Breast epithelium (tissue), 4 donors: ENCODE measurements around the gene KAT2B. TPM values are rescaled to one million over a fixed set of nuclear protein-coding genes. Genes with fewer than 3 reads are reported as not detected.

Experiments
- DNase-seq, 2 donors: peaks; one replicate each; pipeline ENCODE4 v3.0.0-alpha.2; 2019; ENCODE audit warnings: low spot score in 2 of 2
- H3K27ac ChIP-seq, 2 donors: fragments of 200-600 bp; sonication (generic) in 1 of 2; one replicate each; pipeline ENCODE4 v1.5.1; 2016 to 2019; ENCODE audit warnings: mild to moderate bottlenecking in 1 of 2
- H3K27me3 ChIP-seq, 2 donors: fragments of 200-600 bp; sonication (generic) in 1 of 2; one replicate each; pipeline versions ENCODE4 v1.5.1 to v1.6.0; 2017 to 2019; ENCODE audit warnings: control low read depth in 1 of 2, mild to moderate bottlenecking in 1 of 2
- H3K36me3 ChIP-seq: fragments of 200-600 bp; one replicate; pipeline ENCODE4 v1.5.1; 2019
- H3K4me1 ChIP-seq, 2 donors: fragments of 200-600 bp; sonication (generic); one replicate each; pipeline ENCODE4 v1.5.1; 2016 to 2019; ENCODE audit warnings: control low read depth in 1 of 2
- H3K4me3 ChIP-seq, 3 donors: fragments of 200-600 bp; sonication (generic); 1 replicate in 2 of 3; 2 replicates in 1 of 3; pipeline ENCODE4 v1.5.1; 2016 to 2019; ENCODE audit warnings: mild to moderate bottlenecking in 3 of 3, moderate library complexity in 2 of 3
- H3K9me3 ChIP-seq, 2 donors: fragments of 200-600 bp; sonication (generic) in 1 of 2; one replicate each; pipeline ENCODE4 v1.5.1; 2016 to 2019; ENCODE audit warnings: control low read depth in 1 of 2
- POLR2A ChIP-seq: fragments of 450-650 bp; IDR thresholded peaks from one replicate; pipeline ENCODE4 v1.6.1; 2016; ENCODE audit warnings: antibody characterized with exemption, mild to moderate bottlenecking, moderate library complexity
- POLR2AphosphoS5 ChIP-seq, 3 donors: sonication (generic); formaldehyde crosslinking; IDR thresholded peaks; one replicate each; pipeline ENCODE4 v1.6.1; 2017; ENCODE audit warnings: antibody characterized with exemption in 3 of 3
- intact Hi-C: fragments of 100-400 bp; cut with DNase I; formaldehyde crosslinking; loops from one replicate; pipeline ENCODE4 v1.15.1; 2023; ENCODE audit warnings: low total_unique reads
- total RNA-seq, 3 donors: library from RNA; depleted of rRNA; stranded (reverse); fragments of >200 nt; gene quantifications; one replicate each; pipeline ENCODE4 v1.1.0, GENCODE V29; 2016
- TF ChIP-seq, protein P1 (sequence below), 3 donors: fragments of 450-650 bp; IDR thresholded peaks; one replicate each; pipeline ENCODE4 v1.5.1; 2016 to 2017; ENCODE audit warnings: antibody characterized with exemption in 3 of 3, mild to moderate bottlenecking in 3 of 3, moderate library complexity in 3 of 3

The KAT2B gene
- total RNA-seq, 3 donors from 2014 or later = 22.6 to 34.7 (median 34.0) TPM

DNA sequence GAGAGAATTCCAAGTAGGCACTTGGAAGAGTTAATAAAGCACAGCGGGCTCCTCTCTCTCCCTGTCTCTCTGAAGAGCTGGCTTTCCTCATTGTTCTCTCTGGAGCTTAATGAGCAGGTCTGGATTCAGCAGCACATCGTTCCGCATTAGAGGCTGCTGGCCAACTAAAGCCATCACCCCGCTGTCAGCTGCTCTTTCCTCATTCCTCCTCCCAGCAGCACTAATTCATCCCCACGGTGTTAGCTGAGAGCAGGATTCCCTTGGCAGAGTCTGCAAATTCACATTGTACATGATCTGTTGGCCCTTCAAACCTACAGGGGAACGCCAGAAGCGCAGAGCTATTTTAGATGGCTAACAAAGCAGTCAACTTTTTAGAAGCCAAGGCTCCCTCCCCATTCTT is 101.6 kb downstream of the KAT2B start:
- H3K27me3 ChIP-seq = no peaks in the 10 kb centered on the region
- DNase-seq = no peak
- H3K4me1 ChIP-seq = no peaks in the 10 kb centered on the region
- peaks cover under 1% of the 10 kb centered on the region for H3K36me3 ChIP-seq
- no peaks in the 10 kb centered on the region for H3K9me3 ChIP-seq
- TF ChIP-seq, protein P1, sequence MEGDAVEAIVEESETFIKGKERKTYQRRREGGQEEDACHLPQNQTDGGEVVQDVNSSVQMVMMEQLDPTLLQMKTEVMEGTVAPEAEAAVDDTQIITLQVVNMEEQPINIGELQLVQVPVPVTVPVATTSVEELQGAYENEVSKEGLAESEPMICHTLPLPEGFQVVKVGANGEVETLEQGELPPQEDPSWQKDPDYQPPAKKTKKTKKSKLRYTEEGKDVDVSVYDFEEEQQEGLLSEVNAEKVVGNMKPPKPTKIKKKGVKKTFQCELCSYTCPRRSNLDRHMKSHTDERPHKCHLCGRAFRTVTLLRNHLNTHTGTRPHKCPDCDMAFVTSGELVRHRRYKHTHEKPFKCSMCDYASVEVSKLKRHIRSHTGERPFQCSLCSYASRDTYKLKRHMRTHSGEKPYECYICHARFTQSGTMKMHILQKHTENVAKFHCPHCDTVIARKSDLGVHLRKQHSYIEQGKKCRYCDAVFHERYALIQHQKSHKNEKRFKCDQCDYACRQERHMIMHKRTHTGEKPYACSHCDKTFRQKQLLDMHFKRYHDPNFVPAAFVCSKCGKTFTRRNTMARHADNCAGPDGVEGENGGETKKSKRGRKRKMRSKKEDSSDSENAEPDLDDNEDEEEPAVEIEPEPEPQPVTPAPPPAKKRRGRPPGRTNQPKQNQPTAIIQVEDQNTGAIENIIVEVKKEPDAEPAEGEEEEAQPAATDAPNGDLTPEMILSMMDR (IDR thresholded peaks at IDR 0.05) = no peak
- TF ChIP-seq POLR2AphosphoS5 (IDR thresholded peaks at IDR 0.05) = peak in 1 of 3 donors; percentile 32
- H3K27ac ChIP-seq = no peak overlapping the region
- no peak overlapping the region for H3K4me3 ChIP-seq
- intact Hi-C loops = no loop called here

DNA sequence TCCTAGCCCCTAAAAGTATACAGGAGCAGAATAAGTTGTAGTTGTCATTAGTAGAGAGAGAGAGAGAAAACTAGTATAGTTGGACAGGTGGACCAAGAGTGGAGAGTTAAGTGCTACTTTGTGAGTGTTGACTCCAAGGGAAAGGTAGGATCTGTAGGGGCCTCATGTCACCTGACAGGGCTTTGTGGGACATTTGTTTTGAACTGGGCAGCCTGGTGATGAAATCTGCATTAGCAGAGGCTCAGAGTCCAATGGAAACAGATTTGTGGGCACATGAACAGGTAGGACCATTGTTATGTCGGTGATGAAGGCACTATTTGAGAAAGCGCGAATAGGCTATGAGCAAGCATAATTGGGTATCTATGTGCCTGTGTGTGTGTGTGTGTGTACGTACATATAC is 102.3 kb downstream of the KAT2B start:
- Histone ChIP-seq H3K36me3 (no peaks in the 10 kb centered on the region), H3K27me3 (no peaks in the 10 kb centered on the region), H3K27ac (no peak overlapping the region), H3K9me3 (no peaks in the 10 kb centered on the region), H3K4me1 (no peaks in the 10 kb centered on the region), H3K4me3 (no peak overlapping the region)
- TF ChIP-seq POLR2A = no peak
- intact Hi-C loops = no loop called here
- DNase-seq = no peak

DNA sequence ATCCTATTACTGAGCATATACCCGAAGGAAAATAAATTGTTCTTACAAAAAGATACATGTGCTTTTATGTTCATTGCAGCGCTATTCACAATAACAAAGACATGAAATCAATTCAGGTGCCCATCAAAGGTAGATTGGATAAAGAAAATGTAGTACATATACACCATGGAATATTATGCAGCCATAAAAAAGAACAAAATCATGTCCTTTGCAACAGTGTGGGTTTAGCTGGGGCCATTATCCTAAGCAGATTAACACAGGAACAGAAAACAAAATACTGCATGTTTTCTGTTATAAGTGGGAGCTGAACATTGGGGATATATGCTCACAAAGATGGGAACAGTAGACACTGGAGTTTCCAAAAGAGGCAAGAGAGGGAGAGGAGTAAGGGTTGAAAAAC is 103.3 kb downstream of the KAT2B start:
- no peak for DNase-seq
- Histone ChIP-seq H3K27me3 (no peaks in the 10 kb centered on the region), H3K4me1 (no peaks in the 10 kb centered on the region), H3K27ac (no peak overlapping the region), H3K36me3 (no peaks in the 10 kb centered on the region), H3K9me3 (no peaks in the 10 kb centered on the region), H3K4me3 (no peak overlapping the region)
- intact Hi-C loops = no loop called here
- TF ChIP-seq POLR2A = no peak
- no peak for TF ChIP-seq POLR2AphosphoS5 (IDR thresholded peaks at IDR 0.05)
- TF ChIP-seq, protein P1 (IDR thresholded peaks at IDR 0.05) = no peak

DNA sequence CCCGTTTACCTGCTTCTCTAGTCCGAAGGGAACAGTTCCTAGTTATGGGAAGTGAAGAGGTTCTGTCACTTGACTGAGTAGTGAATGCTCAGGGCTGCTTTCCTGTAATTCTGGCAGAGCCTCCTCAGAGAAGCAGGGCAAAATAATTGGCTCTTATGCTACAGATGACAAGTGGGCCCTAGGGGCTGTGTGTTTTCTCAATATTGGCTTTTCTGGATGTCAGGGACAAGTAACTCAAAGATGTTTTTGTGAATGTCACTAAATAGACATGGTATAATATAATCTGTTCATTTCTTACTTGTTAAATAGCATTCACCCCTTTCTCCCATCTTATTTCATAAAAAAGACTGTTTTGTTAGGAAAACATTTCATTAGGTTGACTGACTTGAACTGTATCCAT is 105.6 kb downstream of the KAT2B start:
- Histone ChIP-seq H3K36me3 (no peaks in the 10 kb centered on the region), H3K4me3 (no peak overlapping the region), H3K27me3 (no peaks in the 10 kb centered on the region), H3K9me3 (no peaks in the 10 kb centered on the region), H3K4me1 (no peaks in the 10 kb centered on the region), H3K27ac (no peak overlapping the region)
- intact Hi-C loops = no loop called here
- TF ChIP-seq POLR2AphosphoS5 (IDR thresholded peaks at IDR 0.05) = no peak
- TF ChIP-seq, protein P1 (IDR thresholded peaks at IDR 0.05) = no peak
- no peak for TF ChIP-seq POLR2A
- DNase-seq = no peak

DNA sequence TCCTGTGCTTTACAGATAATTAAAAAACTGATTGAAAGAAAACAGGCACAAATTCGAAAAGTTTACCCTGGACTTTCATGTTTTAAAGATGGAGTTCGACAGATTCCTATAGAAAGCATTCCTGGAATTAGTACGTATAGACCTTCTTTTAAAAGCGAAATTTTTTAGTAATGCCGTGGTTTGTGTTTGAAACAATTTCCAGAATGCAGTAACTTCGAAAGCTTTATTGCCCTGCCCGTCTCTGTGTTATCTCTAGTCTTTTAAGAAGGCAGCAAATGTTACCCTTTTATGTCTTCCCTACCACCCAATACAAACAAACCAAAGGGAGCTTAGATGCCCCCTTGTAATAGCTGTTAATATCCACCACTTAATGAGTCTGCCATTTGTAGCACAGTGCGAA is 106.1 kb downstream of the KAT2B start:
- DNase-seq = no peak
- no peaks in the 10 kb centered on the region for H3K9me3 ChIP-seq
- no peaks in the 10 kb centered on the region for H3K4me1 ChIP-seq
- TF ChIP-seq POLR2AphosphoS5 (IDR thresholded peaks at IDR 0.05) (no peak), POLR2A (no peak)
- TF ChIP-seq, protein P1 (IDR thresholded peaks at IDR 0.05) = no peak
- intact Hi-C loops = no loop called here
- no peaks in the 10 kb centered on the region for H3K36me3 ChIP-seq
- H3K4me3 ChIP-seq = no peak overlapping the region
- H3K27me3 ChIP-seq = no peaks in the 10 kb centered on the region
- no peak overlapping the region for H3K27ac ChIP-seq

DNA sequence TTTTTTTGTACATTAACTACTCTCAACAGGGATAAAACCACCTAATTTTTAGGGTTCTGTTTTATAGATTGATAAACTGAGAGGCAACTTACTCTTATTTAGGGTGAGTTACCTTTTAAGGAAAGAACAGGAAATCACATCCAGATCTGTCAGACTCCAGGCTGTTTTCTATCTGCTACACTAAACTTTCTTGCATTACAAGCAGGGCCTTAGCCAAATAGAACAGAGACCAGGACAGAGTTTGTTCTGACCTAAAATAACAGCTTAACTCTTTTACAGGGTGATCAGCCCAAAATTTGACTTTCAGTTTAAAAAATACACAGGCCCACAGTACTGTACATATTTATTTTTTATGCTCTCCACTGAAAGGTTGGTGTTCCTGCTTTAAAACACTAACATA is 107.1 kb downstream of the KAT2B start:
- no peaks in the 10 kb centered on the region for H3K4me1 ChIP-seq
- H3K9me3 ChIP-seq = no peaks in the 10 kb centered on the region
- H3K27ac ChIP-seq = no peak overlapping the region
- DNase-seq = no peak
- H3K27me3 ChIP-seq = no peaks in the 10 kb centered on the region
- no peak overlapping the region for H3K4me3 ChIP-seq
- H3K36me3 ChIP-seq = no peaks in the 10 kb centered on the region
- intact Hi-C loops = no loop called here
- TF ChIP-seq POLR2AphosphoS5 (IDR thresholded peaks at IDR 0.05) = no peak
- no peak for TF ChIP-seq POLR2A
- TF ChIP-seq, protein P1 (IDR thresholded peaks at IDR 0.05) = no peak
